K562 treated with DMSO at 1 percent for 24 hours (cell line): ENCODE results near the gene DDX54. TPM values are rescaled to one million over a fixed set of nuclear protein-coding genes. Genes with fewer than 3 reads are reported as not detected.

Experiments used
- total RNA-seq: library from RNA; unstranded; fragments of 300-600 nt; gene quantifications from 2 replicates; pipeline ENCODE4 v1.2.3, GENCODE V29; 2022; ENCODE audit warnings: low read depth; ENCODE audit not compliant: insufficient read depth

DDX54 gene
- 81.2 and 88.1 TPM in 2 replicates for total RNA-seq

GRCh38 chr12:113185180-113186032, at the start of gene DDX54, which contains the start of gene RITA1:
TSS of gene DDX54 (minus strand) at chr12:113185478. CDS start at chr12:113185451, 27 bp downstream.
TSS of gene RITA1 (plus strand) at chr12:113185721. CDS start at chr12:113186747, 1,026 bp downstream.

GRCh38 chr12:113221181-113221996, 36.1 kb upstream of the DDX54 start, which contains the start of gene TPCN1:
TSS of gene TPCN1 (plus strand) at chr12:113221464. CDS start at chr12:113226853, 5,389 bp downstream.

GRCh38 chr12:113149361-113150150, 35.7 kb downstream of the DDX54 start, which contains the start of gene CFAP73:
TSS of gene CFAP73 (plus strand) at chr12:113149724. CDS start at chr12:113149858, 134 bp downstream.

GRCh38 chr12:113135178-113136127, 49.8 kb downstream of the DDX54 start, which contains the start of gene RASAL1:
TSS of gene RASAL1 (minus strand) at chr12:113135761. CDS start at chr12:113135462, 299 bp downstream.

Other genes starting within 250 kb of the DDX54 start
- 15.0 and 17.2 TPM in 2 replicates for gene OAS3, start 247.0 kb downstream of the DDX54 start, total RNA-seq
- not detected in 2 replicates for gene OAS2, start 207.0 kb downstream of the DDX54 start, total RNA-seq
- gene DTX1, start 128.7 kb downstream of the DDX54 start, total RNA-seq, result not detected in 2 replicates
- gene RASAL1, start 49.7 kb downstream of the DDX54 start, total RNA-seq, result 0.10 TPM in 1 of 2 replicates, not detected in the other
- gene CFAP73, start 35.8 kb downstream of the DDX54 start, total RNA-seq, result 0.27 TPM in 1 of 2 replicates, not detected in the other
- 37.6 and 44.4 TPM in 2 replicates for gene RITA1, start 243 bp upstream of the DDX54 start, total RNA-seq
- gene TPCN1, start 36.0 kb upstream of the DDX54 start, total RNA-seq, result 26.0 and 28.7 TPM in 2 replicates
- gene SLC8B1, start 149.6 kb upstream of the DDX54 start, total RNA-seq, result 38.8 and 41.1 TPM in 2 replicates
- gene PLBD2, start 173.1 kb upstream of the DDX54 start, total RNA-seq, result 44.0 and 44.2 TPM in 2 replicates
- 0.88 and 1.5 TPM in 2 replicates for gene SDS, start 218.4 kb upstream of the DDX54 start, total RNA-seq
- 24.3 and 24.8 TPM in 2 replicates for gene SDSL, start 236.9 kb upstream of the DDX54 start, total RNA-seq